Stimulated activated CD8-positive, alpha-beta memory T cell treated with anti-CD3 and anti-CD28 coated beads, Interleukin-12 subunit alpha, Interleukin-12 subunit beta, amount 100 ng/mL, for 1 hour (primary cell): ENCODE measurements around the gene DZANK1.
"Not testable (repeated sequence)": the region's sequence is repeated elsewhere in the genome, so short reads cannot be mapped to it uniquely, and the experiment has no call there.

Source experiments
- DNase-seq: peaks from one replicate; pipeline ENCODE4 v3.0.0-alpha.2; 2020; ENCODE audit warnings: low read depth

DZANK1 gene

GRCh38 chr20:18375551-18375950 is 91.3 kb downstream of the DZANK1 start:
- DNase-seq: not testable (repeated sequence)

- DNase-seq: no peak
These were observed 94.5 kb downstream of the DZANK1 start for GRCh38 chr20:18372296-18372695.

- DNase-seq: no peak
These were observed 102.1 kb downstream of the DZANK1 start for GRCh38 chr20:18364768-18365167.

GRCh38 chr20:18363708-18364107 is 103.1 kb downstream of the DZANK1 start:
- no peak for DNase-seq

GRCh38 chr20:18362916-18363315 is 103.9 kb downstream of the DZANK1 start:
- DNase-seq: no peak

GRCh38 chr20:18361678-18362077 is 105.2 kb downstream of the DZANK1 start:
- DNase-seq: no peak

- DNase-seq: no peak
These were observed 106.2 kb downstream of the DZANK1 start for GRCh38 chr20:18360635-18361034.

GRCh38 chr20:18359854-18360253 is 107.0 kb downstream of the DZANK1 start:
- no peak for DNase-seq

- not testable (repeated sequence) for DNase-seq
These were observed 117.1 kb downstream of the DZANK1 start for GRCh38 chr20:18349749-18350148.
